HG02973 (cell line): ENCODE data around the gene FNBP1.

Experiments used
- ATAC-seq: cut with Tn5 transposase; IDR thresholded peaks from one replicate; pipeline ENCODE4 v1.9.1; 2021; ENCODE audit warnings: moderate library complexity; ENCODE audit not compliant: unreplicated experiment

Gene FNBP1

DNA sequence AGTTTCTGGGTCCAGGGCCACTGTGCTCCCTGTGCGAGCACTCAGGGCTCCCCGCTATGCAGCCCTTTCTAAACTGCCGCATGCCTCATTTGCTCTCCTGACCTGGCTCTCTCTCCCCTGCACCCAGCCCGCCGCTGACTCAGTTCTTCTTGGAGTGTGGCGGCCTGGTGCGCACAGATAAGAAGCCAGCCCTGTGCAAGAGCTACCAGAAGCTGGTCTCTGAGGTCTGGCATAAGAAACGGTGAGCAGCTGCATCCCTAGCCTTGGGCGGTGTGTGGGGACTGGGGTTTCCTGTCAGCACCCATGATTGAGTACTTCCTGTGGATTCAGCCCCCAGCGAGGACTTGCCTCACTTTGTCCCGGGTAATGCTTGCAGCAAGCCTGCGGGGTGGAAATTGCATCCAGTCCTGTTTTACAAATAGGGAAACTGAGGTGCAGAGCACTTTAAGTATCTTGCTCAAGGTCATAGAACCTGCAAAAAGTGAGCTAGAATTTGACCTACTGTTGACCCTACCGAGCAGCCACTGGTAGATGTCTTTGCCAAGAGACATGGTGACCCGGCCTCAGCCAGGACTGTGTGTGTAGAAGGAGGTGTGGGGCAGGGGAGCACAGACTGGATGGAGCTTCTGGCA lies 179.8 kb downstream of the FNBP1 start:
- no peak for ATAC-seq

DNA sequence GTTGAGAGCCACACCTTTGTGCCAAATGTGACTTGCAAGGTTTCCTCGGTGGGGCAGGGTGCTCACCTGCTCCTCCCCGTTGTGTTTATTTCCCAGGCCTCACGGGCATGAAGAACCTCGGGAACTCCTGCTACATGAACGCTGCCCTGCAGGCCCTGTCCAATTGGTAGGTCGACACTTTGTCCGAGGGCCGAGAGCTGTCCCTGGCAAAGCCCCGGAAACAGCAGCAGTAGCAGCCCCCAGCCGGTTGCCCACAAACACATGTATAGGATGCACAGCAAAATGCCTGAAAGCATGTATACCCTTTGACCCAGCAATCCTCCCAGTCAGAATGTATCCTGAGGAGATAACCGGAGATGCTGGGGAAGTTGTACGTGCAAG lies 181.6 kb downstream of the FNBP1 start:
- ATAC-seq = no peak

DNA sequence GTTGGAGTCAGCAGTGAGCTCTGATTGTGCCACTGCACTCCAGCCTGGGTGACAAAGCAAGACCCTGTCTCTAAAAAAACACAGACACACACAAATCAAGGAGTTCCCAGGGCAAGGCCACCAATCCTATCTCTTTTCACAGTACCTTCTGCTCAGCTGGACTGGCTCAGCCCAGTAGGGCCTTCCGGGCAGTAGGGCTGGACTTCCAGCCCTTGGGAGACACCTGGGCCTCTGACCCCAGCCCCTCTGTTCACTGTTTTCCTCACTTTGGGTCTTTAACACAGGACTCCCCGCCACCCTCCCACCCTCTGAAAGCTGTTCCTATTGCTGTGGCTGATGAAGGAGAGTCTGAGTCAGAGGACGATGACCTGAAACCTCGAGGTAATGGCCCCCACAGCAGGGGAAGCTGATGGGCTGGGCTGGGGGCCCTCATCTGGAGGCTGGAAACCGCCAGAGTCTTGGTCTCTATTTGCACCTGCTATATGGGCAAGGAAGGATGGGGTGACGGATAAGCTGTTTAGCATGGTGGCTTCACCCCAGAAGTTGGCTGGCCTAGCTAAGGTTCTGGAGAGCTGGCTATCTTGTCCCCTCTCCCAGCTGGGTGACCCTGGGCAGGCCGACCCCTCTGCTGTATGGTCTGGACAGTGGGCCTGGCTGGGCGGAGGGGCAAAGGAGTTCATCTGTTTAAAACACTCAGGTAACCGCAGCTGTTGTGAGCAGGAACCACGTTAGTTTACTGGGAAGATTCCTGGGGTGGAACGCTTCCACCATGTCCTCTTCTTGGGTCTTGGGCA lies 182.1 kb downstream of the FNBP1 start:
- no peak for ATAC-seq

DNA sequence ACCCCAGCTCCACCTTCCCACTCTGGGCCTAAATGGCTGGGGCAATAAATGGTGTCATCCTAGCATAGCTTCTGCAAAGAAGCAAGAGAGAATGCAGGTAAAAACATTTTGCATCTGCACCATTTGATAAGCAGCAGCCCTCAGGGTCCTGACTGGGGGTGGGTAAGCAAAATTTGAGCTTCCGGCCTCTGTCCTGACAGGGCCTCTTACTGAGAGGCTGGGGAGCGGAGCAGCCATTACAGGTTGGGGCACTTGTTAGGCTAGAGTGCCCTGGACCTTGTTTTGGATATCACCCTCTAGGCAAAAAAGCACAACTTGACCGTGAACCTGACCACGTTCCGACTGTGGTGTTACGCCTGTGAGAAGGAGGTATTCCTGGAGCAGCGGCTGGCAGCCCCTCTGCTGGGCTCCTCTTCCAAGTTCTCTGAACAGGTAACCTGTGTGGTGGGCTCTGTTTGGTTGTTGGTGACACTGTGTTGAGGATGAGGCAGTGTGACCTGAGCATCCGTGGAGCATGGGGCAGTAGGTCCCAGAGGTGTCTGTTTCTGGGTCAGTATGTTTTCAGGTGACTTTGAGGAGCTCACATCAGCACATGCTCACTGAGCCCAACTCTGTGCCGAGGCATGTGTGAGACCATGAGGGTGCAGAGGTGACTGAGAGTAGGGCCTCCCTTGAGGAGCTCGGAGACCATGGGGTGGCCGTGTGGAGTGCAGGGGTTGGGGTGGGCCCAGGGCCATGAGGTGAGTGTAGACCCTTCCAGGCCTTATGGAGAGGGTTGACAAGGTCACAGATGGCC lies 184.6 kb downstream of the FNBP1 start:
- ATAC-seq = no peak

DNA sequence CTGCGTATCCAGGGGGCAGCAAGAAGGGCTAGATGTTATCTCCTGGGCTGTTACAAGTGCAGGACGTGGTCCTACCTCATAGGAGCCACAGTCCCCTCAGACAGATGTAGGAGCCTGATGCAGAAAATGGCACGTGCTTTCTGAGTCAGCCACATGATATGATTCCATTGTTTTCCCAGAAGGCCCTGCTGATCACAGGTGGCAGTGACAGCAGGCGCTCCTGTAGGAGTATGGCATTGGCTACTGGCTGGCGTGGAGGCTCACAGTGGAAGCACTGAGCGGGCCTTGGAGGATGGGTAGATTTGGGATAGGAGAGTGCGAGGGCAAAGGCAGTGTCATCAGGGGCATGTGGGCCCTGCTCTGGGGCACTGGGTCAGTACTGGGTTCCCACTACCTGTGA lies 185.8 kb downstream of the FNBP1 start:
- no peak for ATAC-seq

DNA sequence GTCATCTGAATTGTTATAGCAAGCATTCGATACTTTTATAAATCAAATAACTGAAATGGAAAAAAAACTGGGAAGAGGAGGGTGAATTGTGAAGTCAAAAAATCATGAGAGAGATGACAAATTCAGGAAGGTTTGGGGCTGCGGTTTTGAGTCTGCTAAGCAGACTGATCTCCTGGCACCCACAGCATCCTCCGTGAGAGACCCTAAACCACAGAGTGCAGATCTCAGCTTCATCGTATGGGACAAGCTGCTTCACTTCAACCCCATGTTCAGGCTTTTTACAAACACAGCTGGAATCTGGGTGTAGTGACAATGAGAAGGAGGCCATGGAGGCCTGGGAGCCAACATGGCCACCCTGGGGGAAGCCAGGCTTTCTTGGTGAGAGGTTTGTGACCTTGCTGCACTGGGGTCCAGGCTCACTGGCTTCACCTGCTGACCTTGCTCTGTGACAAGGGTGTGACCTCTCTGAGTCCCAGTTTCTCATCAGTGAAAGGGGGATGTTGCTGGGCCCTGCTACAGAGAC lies 188.3 kb downstream of the FNBP1 start:
- no peak for ATAC-seq

DNA sequence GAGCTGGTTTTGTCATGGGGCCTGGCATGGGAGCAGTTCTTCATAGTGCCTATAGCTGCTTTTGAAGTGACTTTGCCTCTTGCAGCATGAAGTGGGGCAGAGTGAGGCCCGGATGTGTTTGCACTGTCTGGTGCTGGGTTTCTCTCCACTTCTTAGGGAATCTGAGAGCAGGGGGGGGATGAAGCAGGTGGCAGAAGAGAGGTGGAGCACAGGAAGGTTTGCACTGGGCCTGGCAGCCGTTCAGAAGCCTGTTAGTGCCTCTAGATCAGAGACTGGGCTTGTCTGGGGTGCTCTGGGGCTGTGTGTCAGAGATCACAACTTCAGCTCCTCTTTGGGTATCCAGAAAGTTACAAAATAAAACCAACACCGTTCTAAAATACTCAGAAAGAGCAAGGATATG lies 189.4 kb downstream of the FNBP1 start:
- no peak for ATAC-seq

DNA sequence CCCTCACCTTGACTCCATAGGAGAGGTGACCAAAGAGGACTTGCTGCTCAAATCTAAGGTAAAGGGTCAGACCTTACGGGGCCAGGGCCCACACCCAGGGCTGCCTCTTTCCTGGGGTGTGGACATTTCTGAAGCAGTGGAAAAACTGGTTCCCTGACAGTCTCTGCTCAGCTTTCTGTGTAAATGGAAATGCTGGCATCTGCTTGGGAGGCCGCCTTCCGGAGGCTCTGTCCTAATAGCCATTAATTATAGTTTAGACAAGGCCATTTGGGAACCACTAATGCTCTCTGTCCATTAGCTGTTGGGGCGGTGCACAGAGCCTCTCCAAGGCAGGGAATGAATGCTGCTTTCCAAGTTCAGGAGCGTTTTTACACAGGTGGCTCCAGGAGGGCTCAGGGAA lies 190.4 kb downstream of the FNBP1 start:
- ATAC-seq = no peak

DNA sequence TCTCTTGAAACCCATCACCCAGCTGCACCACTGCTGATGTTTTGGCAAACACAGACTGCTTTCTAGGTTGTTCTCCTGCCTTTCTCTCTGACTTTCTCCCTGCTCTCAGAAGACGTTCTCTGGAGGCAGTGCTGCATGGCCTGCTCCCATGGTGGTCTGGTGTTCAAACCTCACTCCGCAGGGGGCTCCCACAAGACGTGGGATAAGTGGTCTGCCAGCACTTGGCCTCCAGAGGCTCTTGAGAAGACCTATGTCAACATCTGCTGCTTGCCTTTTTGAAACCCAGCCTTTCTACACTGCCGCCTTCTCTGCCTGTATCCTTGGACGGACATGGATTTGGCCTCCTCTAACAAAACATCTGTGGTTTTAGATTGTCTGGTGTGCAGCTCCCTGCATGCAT lies 191.2 kb downstream of the FNBP1 start:
- no peak for ATAC-seq

DNA sequence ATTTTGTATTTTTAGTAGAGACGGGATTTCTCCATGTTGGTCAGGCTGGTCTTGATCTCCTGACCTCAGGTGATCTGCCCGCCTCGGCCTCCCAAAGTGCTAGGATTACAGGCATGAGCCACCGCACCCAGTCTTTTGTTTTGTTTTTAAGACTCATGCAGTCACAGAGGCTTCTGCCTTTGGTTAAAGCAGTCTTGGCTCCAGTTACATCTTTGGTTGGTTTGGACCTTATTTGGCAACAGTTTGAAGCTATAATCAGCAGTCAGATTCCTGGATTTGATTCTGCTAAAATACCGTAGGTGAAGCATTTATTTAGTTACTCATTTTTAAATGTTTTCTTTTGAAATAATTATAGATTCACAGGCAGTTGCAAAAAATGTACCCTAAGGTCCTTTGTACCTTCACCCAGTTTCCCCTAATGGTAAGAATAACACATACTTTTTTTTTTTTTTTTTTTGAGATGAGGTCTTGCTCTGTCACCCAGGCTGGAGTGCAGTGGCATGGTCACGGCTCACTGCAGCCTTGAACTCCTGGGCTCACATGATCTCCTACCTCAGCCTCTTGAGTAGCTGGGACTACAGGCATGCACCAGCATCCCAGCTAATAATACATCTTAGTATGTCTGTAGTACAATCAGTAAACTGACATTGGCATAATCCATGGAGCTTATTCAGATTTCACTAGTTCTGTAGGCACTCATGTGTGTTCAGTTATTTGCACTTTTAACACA lies 192.0 kb downstream of the FNBP1 start:
- ATAC-seq = no peak

DNA sequence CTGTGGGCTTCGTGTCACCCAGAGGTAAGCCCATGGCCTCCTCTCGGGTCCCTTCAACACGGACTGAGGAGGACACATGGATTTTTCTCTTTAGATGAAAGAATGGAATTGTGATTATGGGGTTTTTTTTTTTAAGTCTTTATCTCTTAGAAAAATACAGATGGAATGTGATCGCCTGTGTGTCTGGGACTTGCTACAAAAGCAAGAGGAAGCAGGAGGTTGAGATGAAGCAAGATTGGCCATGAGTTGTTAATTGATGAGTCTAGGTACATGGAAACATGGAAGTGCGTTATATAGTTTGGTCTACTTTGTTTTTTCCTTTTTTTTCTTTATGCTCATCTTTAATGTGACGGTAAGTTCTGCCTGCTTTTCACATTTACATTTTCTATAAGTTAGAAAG lies 193.1 kb downstream of the FNBP1 start:
- no peak for ATAC-seq

DNA sequence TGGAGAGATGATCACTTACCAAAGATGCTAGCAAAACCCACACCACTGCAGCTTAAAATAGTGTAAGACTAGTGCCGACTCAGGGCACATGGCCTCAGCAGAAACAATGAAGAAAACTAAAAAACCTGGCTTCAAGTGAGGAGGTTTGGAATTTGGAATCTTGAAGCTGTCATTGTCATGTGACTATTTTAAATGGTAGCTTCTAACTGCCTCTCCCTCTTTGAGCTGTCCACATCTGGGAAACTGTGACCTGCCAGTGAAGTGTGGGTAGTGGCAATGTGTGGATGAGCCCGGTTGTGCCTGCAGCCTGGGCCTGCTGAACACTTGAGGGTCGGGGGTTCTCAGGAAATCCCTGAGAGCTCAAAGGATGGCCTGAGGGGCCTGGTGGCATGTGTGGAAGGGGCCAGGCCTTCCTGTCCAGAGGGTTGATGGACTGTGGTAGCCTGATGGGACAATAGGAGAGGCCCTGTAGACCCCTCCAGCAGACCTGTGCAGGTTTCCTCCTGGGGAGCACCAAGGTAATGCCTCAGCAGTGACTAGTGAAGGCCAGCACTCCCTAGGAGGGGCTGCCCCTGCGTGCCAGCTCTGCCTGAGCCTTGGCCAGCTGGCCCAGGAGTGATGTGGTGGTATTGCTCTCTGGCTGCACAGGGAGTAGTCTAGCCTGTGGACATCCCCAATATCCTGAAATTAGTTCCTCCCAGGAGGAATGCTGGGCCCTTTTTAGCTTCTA lies 194.1 kb downstream of the FNBP1 start:
- ATAC-seq = no peak

DNA sequence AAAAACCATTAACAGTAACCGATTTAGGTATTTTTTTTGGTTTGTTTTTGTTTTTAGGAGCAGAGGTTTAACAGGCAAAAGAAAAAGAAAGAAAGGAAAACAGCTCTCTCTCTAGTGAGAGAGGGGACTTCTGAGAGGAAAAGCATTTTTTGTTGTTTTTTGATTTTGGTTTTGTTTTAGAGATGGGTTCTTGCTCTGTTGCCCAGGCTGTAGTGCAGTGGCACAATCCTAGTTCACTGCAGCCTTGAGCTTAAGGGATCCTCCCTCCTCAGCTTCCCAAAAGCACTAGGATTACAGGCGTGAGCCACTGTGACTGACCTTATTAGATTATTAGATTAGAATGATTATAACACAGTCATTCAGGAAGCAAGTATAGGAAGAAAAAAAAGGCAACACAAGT lies 197.6 kb downstream of the FNBP1 start:
- no peak for ATAC-seq

DNA sequence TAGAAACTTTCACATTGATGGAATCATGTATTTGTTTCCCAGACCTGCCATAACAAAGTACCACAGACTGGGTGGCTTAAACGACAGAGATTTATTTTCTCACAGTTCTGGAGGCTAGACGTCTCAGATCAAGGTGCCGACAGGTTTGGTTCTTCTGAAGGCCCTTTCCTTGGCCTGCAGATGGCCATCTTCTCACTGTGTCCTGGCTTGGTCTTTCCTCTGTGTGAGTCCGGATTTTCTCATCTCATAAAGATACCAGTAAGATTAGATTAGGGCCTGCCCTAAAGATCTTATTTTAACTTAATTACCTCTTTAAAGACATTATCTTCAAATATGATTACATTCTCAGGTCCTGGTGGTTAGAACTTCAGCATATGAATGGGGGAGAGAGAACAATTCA lies 201.9 kb downstream of the FNBP1 start:
- no peak for ATAC-seq

DNA sequence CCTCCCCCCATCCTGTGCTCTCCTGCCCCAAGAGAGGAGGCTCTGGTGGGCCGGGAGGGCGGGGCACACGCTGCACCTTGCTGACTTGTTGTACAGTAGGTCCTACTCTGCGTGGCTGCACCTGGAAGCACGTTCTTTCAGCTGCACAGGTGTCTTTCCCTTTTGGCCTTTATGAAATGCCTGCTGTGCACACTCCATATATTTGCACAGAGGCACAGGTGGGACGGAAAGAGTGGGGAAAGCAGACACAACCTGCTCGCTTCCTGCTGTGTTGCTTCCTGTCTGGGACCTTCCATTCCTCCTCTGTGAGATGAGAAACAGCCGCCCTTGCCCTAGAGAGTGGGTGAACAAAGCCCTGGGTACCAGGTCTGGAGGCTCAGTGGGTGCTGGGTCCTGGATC lies 203.0 kb downstream of the FNBP1 start:
- ATAC-seq = no peak

DNA sequence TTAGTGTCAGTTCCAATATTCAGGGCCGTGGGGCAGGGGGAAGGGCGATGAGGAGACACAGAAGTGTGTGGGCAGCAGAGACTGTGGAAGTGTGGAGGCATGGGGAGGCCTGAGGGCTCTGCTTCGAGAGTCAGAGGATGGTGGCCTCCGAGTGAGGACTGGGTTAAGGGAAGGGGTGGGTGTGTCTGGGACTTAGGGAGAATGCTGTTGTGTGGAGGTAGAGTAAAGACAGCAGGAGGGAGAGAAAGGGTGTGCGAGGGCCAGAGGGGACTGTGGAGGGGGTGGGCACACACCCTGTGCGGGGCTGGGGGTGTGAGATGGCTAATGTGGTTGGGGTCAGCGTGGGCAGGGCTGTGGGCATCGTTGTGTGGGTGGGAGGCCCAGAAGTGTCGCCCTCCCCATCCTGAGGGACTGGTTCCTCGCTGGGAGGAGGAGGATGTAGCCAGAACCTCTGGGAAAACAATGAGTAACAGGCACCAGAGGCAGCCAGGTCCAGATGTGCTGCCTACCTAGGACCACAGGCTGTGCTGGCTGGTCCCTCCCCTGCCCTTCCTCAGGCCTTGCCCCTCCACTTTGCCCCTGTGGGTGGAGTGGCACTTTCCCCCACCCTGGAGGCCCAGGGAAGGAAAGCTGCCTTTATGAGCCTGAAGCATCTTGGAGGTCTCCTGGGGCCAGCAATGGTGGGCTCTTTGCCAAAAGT lies 203.5 kb downstream of the FNBP1 start:
- ATAC-seq = no peak

DNA sequence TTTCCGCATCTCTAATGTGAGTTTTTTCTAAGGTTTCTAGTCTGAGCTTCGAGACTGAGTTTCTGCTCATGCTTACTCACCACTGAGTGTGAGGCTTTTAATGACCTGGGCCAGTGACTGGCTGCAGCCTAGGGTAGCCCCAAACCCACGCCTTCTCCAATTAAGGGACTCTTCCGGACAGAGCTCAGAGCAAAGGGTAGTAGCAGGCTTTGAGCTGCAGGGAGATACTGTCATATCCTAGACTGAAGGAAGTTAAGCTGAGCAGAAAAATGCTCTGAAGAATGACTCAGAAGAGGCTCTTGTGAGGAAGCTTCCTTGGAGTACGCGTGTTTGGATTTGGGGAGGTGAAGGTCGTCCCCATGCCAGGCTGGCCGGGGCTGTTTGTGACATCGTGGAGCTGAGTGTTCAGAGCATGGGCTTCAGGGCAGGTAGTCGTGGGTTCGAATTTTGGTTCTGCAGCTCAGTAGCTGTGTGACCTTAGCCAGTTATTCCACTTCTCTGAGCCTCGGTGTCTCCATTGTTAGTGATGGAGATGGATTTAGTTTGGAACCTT lies 204.2 kb downstream of the FNBP1 start:
- no peak for ATAC-seq
